Choroid plexus epithelial cell (primary cell): ENCODE results near the gene BROX.

ENCODE experiments used
- DNase-seq: peaks from one replicate; pipeline ENCODE4 v3.0.0-alpha.2; 2010; ENCODE audit warnings: low read depth
- H3K4me3 ChIP-seq: 2 replicates; pipeline ENCODE4 v1.5.1; 2011; ENCODE audit warnings: low read depth, mild to moderate bottlenecking, control low read depth, low read length, moderate library complexity
- TF ChIP-seq, protein P1 (sequence below): conservative IDR thresholded peaks from 2 replicates; pipeline ENCODE4 v1.5.1; 2011; ENCODE audit warnings: low read depth, mild to moderate bottlenecking, control low read depth, inconsistent platforms, low read length, moderate library complexity

BROX gene

DNA sequence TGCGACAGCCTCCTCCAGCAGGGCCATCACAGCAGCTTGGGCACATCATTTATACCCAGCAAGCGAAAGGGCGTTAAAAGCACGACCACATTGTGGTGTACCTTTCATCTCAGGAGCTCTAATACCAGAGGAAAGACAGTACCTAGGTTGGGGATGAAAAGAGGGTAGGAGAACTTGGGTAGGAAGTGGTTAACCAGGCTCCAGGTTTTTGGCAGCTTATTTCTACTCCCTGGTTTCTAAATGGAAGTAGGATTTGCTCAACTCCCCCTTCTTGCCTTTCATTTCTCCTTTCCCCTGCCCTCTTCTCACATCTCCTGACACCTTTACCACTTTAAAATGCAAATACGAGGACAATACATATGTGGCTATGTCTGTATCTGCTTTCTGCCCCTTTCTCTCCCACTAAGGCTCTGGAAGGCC, 54.8 kb downstream of the BROX start:
- no peak for DNase-seq
- no peak overlapping the region for H3K4me3 ChIP-seq
- TF ChIP-seq, protein P1, sequence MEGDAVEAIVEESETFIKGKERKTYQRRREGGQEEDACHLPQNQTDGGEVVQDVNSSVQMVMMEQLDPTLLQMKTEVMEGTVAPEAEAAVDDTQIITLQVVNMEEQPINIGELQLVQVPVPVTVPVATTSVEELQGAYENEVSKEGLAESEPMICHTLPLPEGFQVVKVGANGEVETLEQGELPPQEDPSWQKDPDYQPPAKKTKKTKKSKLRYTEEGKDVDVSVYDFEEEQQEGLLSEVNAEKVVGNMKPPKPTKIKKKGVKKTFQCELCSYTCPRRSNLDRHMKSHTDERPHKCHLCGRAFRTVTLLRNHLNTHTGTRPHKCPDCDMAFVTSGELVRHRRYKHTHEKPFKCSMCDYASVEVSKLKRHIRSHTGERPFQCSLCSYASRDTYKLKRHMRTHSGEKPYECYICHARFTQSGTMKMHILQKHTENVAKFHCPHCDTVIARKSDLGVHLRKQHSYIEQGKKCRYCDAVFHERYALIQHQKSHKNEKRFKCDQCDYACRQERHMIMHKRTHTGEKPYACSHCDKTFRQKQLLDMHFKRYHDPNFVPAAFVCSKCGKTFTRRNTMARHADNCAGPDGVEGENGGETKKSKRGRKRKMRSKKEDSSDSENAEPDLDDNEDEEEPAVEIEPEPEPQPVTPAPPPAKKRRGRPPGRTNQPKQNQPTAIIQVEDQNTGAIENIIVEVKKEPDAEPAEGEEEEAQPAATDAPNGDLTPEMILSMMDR, result no peak

DNA sequence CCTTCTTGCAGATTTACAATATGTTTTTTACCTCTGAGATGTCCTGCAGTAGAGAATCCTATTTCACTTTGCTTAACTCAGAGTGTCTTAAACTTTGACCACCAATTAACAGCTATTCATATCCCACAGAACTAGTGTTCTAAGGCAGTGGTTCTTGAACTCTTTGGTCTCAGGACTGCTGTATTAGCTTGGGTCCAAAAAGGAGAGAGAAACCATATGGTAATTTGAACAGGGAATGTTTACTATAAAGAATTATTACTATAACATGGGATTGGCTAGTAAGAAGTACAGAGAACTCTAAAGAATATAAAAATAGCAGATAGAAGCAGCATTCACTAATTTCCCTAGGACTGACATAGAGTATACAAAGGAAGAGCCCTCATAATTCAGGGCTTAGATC, 56.2 kb downstream of the BROX start:
- TF ChIP-seq, protein P1, result no peak
- no peak for DNase-seq

DNA sequence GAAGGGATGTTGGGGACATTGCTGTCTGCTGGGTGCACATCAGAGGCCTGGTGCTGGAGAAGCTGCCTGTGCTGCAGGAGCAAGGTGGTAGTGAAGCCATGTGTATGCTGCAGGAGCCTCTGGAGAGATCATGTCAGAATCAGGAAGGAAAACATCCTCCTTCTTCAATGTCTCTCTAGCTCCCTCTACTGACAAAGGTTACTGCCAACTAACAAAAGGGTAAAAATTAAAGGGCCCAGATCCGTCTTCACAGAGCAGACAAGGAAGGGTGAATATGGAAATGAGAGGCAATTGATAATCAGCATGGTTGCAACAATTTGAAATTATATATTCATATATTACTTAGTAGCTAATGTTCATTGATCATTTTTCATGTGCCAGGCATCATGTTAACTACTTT, 56.8 kb downstream of the BROX start:
- no peak overlapping the region for H3K4me3 ChIP-seq
- TF ChIP-seq, protein P1, result peak; percentile 9
- DNase-seq, result no peak

More for the DNA sequence above, 56.2 kb downstream of the BROX start:
- no peak overlapping the region for H3K4me3 ChIP-seq

DNA sequence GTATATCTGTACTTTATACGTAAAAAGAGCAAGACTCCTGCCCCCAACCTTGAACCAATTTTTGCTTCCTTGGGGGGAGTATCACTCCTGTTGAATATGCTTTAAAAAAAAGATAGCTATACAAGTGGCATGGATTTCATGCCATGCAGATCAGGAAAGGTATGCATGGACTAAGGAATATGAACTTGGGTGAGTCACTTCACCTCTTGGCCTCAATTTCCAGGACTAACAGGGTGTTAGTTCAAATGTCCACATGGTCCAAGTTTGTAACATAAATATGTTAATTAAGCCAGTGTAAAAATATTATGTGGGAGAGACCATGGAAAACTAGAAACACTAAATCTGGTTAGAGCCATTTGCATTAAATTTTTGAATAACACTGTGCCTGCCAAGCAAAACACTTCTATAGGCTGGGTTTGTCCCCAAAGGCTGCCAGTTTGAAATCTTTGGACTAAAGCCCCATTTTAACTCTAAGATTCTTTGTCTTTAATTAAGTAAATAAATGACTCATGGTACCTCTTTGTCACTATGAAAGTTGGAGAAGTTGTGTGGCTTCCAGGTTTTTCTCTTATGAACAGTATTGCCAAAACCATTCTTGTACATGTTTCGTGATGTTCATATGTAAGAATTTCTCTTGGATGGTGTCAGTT, 57.7 kb downstream of the BROX start:
- TF ChIP-seq, protein P1, result no peak
- H3K4me3 ChIP-seq, result no peak overlapping the region
- DNase-seq, result no peak

DNA sequence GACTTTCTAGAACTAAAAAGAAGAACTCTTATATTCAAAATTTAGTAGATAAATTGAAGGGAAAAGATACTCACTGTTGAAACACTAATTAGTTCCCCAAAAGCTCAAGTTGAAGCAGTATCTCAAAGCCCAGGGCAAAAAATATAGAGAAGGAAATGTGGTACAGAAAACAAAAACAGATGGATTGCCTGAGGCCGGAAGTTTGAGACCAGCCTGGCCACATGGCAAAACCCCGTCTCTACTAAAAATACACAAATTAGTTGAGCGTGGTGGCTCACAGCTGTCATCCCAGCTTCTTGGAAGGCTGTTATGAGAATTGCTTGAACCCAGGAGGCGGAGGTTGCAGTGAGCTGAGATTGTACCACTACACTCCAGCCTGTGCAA, 60.6 kb downstream of the BROX start:
- TF ChIP-seq, protein P1, result no peak
- no peak for DNase-seq
- H3K4me3 ChIP-seq, result no peak overlapping the region

DNA sequence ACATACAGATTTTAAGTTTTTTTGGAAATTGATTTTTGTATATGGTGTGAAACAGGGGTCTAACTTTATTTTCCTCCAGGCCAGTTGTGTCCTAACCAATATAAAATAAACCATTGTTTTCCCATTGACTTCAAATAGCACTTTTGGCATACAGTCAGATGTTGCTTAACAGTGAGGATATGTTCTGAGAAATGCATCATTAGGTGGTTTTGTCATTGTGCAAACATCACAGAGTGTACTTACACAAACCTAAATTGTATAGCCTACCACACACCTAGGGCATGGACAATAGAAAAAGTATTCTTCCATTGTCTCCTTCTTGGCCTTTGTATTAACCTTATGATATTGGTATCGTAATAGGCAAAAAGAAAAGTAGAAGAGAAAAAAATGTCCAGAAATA, 65.1 kb downstream of the BROX start:
- TF ChIP-seq, protein P1, result no peak
- peak; percentile 78 for DNase-seq

DNA sequence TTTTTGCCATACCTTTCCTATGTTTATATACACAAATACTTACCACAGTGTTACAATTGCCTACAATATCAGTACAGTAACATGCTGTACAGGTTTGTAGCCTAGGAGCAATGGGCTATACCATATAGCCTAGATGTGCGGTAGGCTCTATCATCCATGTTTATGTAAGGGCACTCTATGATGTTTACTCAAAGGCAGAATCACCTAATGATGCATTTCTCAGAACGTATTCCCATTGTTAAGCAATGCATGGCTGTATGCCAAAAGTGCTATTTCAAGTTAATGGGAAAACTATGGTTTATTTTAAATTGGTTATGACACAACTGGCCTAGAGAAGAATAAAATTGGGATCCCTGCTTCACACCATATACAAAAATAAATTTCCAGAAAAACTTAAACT, 65.6 kb downstream of the BROX start:
- H3K4me3 ChIP-seq, result no peak overlapping the region
- DNase-seq, result peak; percentile 57
- TF ChIP-seq, protein P1, result no peak

More for the DNA sequence above, 65.1 kb downstream of the BROX start:
- no peak overlapping the region for H3K4me3 ChIP-seq
